ENCODE data around the gene TBC1D16. TPM values are rescaled to one million over a fixed set of nuclear protein-coding genes. Genes with fewer than 3 reads are reported as not detected.

The TBC1D16 gene
- total RNA-seq, 1 experiment from 2014 or later = 85.8 TPM

- Histone ChIP-seq H3T11ph (ENCODE audit: low read length) (no peak overlapping the region), H3K23ac (ENCODE audit: insufficient read length, low read depth, low read length) (no peak overlapping the region), H2BK15ac (ENCODE audit: low read depth, low read length) (no peak overlapping the region), H3K4me1 (ENCODE audit: insufficient read depth, low read length) (no peaks in the 10 kb centered on the region), H3K27ac (ENCODE audit: insufficient read length, low read depth, low read length) (no peak overlapping the region), H3K4ac (ENCODE audit: low read depth, low read length) (no peak overlapping the region), H4K91ac (ENCODE audit: insufficient read length, low read depth, low read length) (no peak overlapping the region), H4K8ac (replicated peaks; ENCODE audit: insufficient read length, low read depth, low read length) (no peak overlapping the region), H2BK12ac (ENCODE audit: insufficient read length, low read depth, low read length) (no peak overlapping the region), H4K20me1 (ENCODE audit: control insufficient read depth, insufficient read depth, insufficient read length) (no peaks in the 10 kb centered on the region), H3K4me2 (ENCODE audit: insufficient read depth, insufficient read length, low read length) (no peak overlapping the region), H3K56ac (ENCODE audit: insufficient read length, low read depth, low read length) (no peak overlapping the region), H3K14ac (ENCODE audit: insufficient read depth, low read length) (no peak overlapping the region), H3K9ac (ENCODE audit: extremely low read depth, insufficient read length, low read length) (no peak overlapping the region), H3K18ac (ENCODE audit: insufficient read length, low read depth, low read length) (no peak overlapping the region), H3K27me3 (ENCODE audit: insufficient read depth, low read length) (no peaks in the 10 kb centered on the region), H2AK5ac (ENCODE audit: insufficient read length, low read length) (no peak overlapping the region), H2BK120ac (ENCODE audit: low read depth, low read length, poor library complexity, severe bottlenecking) (no peak overlapping the region), H3K79me1 (ENCODE audit: insufficient read depth, low read depth, low read length, poor library complexity, severe bottlenecking) (no peaks in the 10 kb centered on the region), H2BK5ac (ENCODE audit: insufficient read length, low read length) (no peak overlapping the region), H3K79me2 (ENCODE audit: insufficient read depth, low read length) (no peaks in the 10 kb centered on the region), H3K23me2 (ENCODE audit: insufficient read length, low read depth, low read length, poor library complexity, severe bottlenecking) (peaks cover 2% of the 10 kb centered on the region), H2AFZ (ENCODE audit: low read length) (no peak overlapping the region), H3K9me3 (ENCODE audit: control insufficient read depth, low read depth, low read length) (no peaks in the 10 kb centered on the region), H2BK20ac (ENCODE audit: low read depth, low read length, poor library complexity, severe bottlenecking) (no peak overlapping the region), H4K5ac (ENCODE audit: insufficient read length, low read depth, low read length) (no peak overlapping the region)
- TF ChIP-seq CTCF (conservative IDR thresholded peaks at IDR 0.05) = no peak
- Mint-ChIP-seq H3K27ac (no peak overlapping the region), H3K4me1 (peaks cover 14 to 15% of the 10 kb centered on the region in 2 experiments), H3K27me3 (ENCODE audit: low read depth) (peaks cover 13% of the 10 kb centered on the region), H3K36me3 (ENCODE audit: insufficient read depth in 1 of 3, low read depth in 3 of 3) (no peaks in the 10 kb centered on the region), H3K9me3 (no peaks in the 10 kb centered on the region; a peak in 1 of 5 replicates), H3K4me3 (no peak overlapping the region)
- DNase-seq = no peak
- no CpG with 5 or more reads among the region's 14 CpGs for WGBS (ENCODE audit: extremely low coverage, insufficient read length, low lambda C conversion rate)
Observed at GRCh38 chr17:79912552-79913330, 122.9 kb downstream of the TBC1D16 start.
